OCI-LY1 (cell line): ENCODE results near the gene SHMT1.
"Not testable (repeated sequence)": the region's sequence is repeated elsewhere in the genome, so short reads cannot be mapped to it uniquely, and the experiment has no call there.

Source experiments
- H2AFZ ChIP-seq: fragments of 200-600 bp; sonication (generic), shearing (Covaris generic); 2 replicates; pipeline ENCODE4 v1.6.0; 2014; ENCODE audit warnings: antibody characterized with exemption, mild to moderate bottlenecking, low read length
- H3F3A ChIP-seq: fragments of 200-600 bp; sonication (generic), shearing (Covaris generic); 2 replicates; pipeline ENCODE4 v1.6.0; 2014; ENCODE audit warnings: mild to moderate bottlenecking, antibody characterized with exemption, low read length, moderate library complexity; ENCODE audit not compliant: insufficient read depth
- H3K27ac ChIP-seq: fragments of 200-600 bp; sonication (generic); 2 replicates; pipeline ENCODE4 v1.5.1; 2014; ENCODE audit warnings: low read length, mixed run types, mild to moderate bottlenecking, low read depth; ENCODE audit not compliant: poor library complexity, severe bottlenecking
- H3K27me3 ChIP-seq: fragments of 200-600 bp; sonication (generic); 2 replicates; pipeline ENCODE4 v1.6.0; 2014; ENCODE audit warnings: antibody characterized with exemption, mild to moderate bottlenecking, low read length, moderate library complexity; ENCODE audit not compliant: insufficient read depth
- H3K36me3 ChIP-seq: fragments of 200-600 bp; sonication (generic); 2 replicates; pipeline ENCODE4 v1.6.1; 2014; ENCODE audit warnings: mild to moderate bottlenecking, antibody characterized with exemption, low read length, moderate library complexity, mixed read lengths; ENCODE audit not compliant: insufficient read depth
- H3K4me1 ChIP-seq: fragments of 200-600 bp; sonication (generic); 2 replicates; pipeline ENCODE4 v1.5.1; 2014; ENCODE audit warnings: mild to moderate bottlenecking, low read length, moderate library complexity; ENCODE audit not compliant: insufficient read depth, severe bottlenecking
- H3K4me2 ChIP-seq: fragments of 200-600 bp; sonication (generic), shearing (Covaris generic); 2 replicates; pipeline ENCODE4 v1.6.1; 2014; ENCODE audit warnings: low read length
- H3K4me3 ChIP-seq: fragments of 200-600 bp; sonication (generic); 2 replicates; pipeline ENCODE4 v1.5.1; 2014; ENCODE audit warnings: low read length, low read depth, mild to moderate bottlenecking, mixed read lengths; ENCODE audit not compliant: poor library complexity, severe bottlenecking
- H3K79me2 ChIP-seq: fragments of 200-600 bp; shearing (Covaris generic); 2 replicates; pipeline ENCODE4 v1.6.1; 2016; ENCODE audit warnings: mixed run types, low read length, mixed read lengths; ENCODE audit not compliant: insufficient read depth
- H3K9ac ChIP-seq: fragments of 200-600 bp; sonication (generic), shearing (Covaris generic); 2 replicates; pipeline ENCODE4 v1.6.1; 2014; ENCODE audit warnings: mild to moderate bottlenecking, low read length, mixed read lengths
- H3K9me2 ChIP-seq: fragments of 200-600 bp; sonication (generic), shearing (Covaris generic); 2 replicates; pipeline ENCODE4 v1.6.1; 2014; ENCODE audit warnings: low read depth, mild to moderate bottlenecking, low read length, mixed read lengths
- H3K9me3 ChIP-seq: fragments of 200-600 bp; shearing (Covaris generic); 2 replicates; pipeline ENCODE4 v1.6.1; 2014; ENCODE audit warnings: low read length, mixed read lengths
- H4K20me1 ChIP-seq: fragments of 200-600 bp; sonication (generic), shearing (Covaris generic); 2 replicates; pipeline ENCODE4 v1.6.0; 2016; ENCODE audit warnings: mild to moderate bottlenecking, low read length; ENCODE audit not compliant: insufficient read depth
- EZH2 ChIP-seq: fragments of 200-600 bp; sonication (generic), shearing (Covaris generic); IDR thresholded peaks from 2 replicates; pipeline ENCODE4 v1.8.0; 2017; ENCODE audit warnings: borderline replicate concordance, mixed run types, mild to moderate bottlenecking, antibody characterized with exemption, low read length, moderate library complexity, mixed read lengths
- TF ChIP-seq, protein P1 (sequence below): fragments of 200-600 bp; sonication (generic), shearing (Covaris generic); IDR thresholded peaks from 2 replicates; pipeline ENCODE4 v1.5.1; 2017; ENCODE audit warnings: mild to moderate bottlenecking, antibody characterized with exemption, low read length, moderate library complexity, mixed read lengths

The SHMT1 gene

DNA sequence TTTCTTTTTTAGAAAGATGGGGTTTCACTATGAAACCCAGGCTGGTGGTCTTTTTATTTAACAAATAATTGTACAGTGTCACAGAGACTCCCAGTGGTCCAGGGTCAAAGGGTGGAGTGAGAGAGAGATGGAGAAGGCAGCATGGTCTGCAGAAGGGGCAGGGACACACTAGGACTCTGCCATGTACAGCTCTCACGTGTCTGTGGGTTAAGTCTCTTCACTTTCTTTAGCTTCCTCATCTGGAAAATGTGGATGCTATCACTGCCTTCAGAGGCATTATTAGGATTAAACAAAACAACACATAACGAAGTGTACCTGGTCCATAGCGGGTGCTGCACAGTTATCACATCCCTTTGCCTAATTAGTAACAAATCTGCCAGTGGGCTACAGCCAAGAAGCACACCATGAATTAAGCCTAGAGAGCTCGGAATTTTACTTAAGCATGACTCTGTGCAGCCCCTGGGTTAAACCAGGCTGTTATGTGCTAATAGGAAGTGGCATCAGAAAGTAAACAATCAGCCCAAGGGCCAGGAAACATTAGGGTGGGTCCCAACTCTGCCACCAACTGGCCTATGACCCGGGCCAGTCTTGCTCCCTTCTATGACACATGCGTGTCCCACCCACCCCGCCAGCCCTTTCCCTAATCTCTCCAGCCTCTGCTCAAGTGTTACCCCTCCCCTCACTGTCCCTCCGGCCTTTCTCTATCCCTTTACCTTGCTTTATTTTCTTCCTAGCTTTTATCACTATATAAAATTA lies 62.4 kb downstream of the SHMT1 start:
- Histone ChIP-seq H3K27ac (no peak overlapping the region), H4K20me1 (no peaks in the 10 kb centered on the region), H2AFZ (no peak overlapping the region), H3K27me3 (no peaks in the 10 kb centered on the region), H3K4me1 (no peaks in the 10 kb centered on the region), H3F3A (no peaks in the 10 kb centered on the region), H3K79me2 (no peaks in the 10 kb centered on the region), H3K9me2 (no peaks in the 10 kb centered on the region), H3K4me2 (no peak overlapping the region), H3K9ac (no peak overlapping the region), H3K36me3 (peaks cover 69% of the 10 kb centered on the region), H3K4me3 (no peak overlapping the region), H3K9me3 (no peaks in the 10 kb centered on the region)
- TF ChIP-seq, protein P1, sequence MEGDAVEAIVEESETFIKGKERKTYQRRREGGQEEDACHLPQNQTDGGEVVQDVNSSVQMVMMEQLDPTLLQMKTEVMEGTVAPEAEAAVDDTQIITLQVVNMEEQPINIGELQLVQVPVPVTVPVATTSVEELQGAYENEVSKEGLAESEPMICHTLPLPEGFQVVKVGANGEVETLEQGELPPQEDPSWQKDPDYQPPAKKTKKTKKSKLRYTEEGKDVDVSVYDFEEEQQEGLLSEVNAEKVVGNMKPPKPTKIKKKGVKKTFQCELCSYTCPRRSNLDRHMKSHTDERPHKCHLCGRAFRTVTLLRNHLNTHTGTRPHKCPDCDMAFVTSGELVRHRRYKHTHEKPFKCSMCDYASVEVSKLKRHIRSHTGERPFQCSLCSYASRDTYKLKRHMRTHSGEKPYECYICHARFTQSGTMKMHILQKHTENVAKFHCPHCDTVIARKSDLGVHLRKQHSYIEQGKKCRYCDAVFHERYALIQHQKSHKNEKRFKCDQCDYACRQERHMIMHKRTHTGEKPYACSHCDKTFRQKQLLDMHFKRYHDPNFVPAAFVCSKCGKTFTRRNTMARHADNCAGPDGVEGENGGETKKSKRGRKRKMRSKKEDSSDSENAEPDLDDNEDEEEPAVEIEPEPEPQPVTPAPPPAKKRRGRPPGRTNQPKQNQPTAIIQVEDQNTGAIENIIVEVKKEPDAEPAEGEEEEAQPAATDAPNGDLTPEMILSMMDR = no peak
- no peak for TF ChIP-seq EZH2

GRCh38 chr17:18298061-18298460 lies 65.3 kb downstream of the SHMT1 start:
- H3K4me3 ChIP-seq, H3K27ac ChIP-seq, H2AFZ ChIP-seq, H3K9ac ChIP-seq, H3K27me3 ChIP-seq, H3K4me1 ChIP-seq, H3K4me2 ChIP-seq, H3K9me2 ChIP-seq, H4K20me1 ChIP-seq, H3K79me2 ChIP-seq, H3F3A ChIP-seq, H3K9me3 ChIP-seq: not testable (repeated sequence)
- H3K36me3 ChIP-seq = peaks cover 66% of the 10 kb centered on the region

GRCh38 chr17:18291718-18292540 lies 71.4 kb downstream of the SHMT1 start:
- H3K9ac ChIP-seq = no peak overlapping the region
- no peaks in the 10 kb centered on the region for H4K20me1 ChIP-seq
- no peaks in the 10 kb centered on the region for H3K9me2 ChIP-seq
- H3K4me1 ChIP-seq = no peaks in the 10 kb centered on the region
- no peak overlapping the region for H2AFZ ChIP-seq
- H3K79me2 ChIP-seq = no peaks in the 10 kb centered on the region
- H3F3A ChIP-seq = no peaks in the 10 kb centered on the region
- H3K27ac ChIP-seq = no peak overlapping the region
- H3K4me3 ChIP-seq = no peak overlapping the region
- H3K36me3 ChIP-seq = peaks cover 79% of the 10 kb centered on the region
- no peak overlapping the region for H3K4me2 ChIP-seq
- H3K27me3 ChIP-seq = no peaks in the 10 kb centered on the region
- H3K9me3 ChIP-seq = no peaks in the 10 kb centered on the region
- TF ChIP-seq, protein P1 = no peak
- TF ChIP-seq EZH2 = no peak
